ENCODE results near the gene UTP14C.
"Not testable (repeated sequence)": the region's sequence is repeated elsewhere in the genome, so short reads cannot be mapped to it uniquely, and the experiment has no call there.

The UTP14C gene

GRCh38 chr13:52048516-52048915 lies 24.0 kb downstream of the UTP14C start:
- no peak overlapping the region for H3K4me3 ChIP-seq (ENCODE audit: low read depth, low read length)
- POLR2A ChIA-PET, result no interaction called here
- no peak for DNase-seq (ENCODE audit: low read depth, low spot score)
- TF ChIP-seq CTCF (IDR thresholded peaks at IDR 0.05; ENCODE audit: insufficient read depth, low read length, missing control alignments), result no peak
- CTCF ChIA-PET, result interaction anchor here (1.6 kb wide), 1 partner anchor 23 kb away, joined by 4 read pairs; no protein-coding TSS in a partner anchor

GRCh38 chr13:52051400-52051799 lies 26.9 kb downstream of the UTP14C start:
- no peak overlapping the region for H3K4me3 ChIP-seq (ENCODE audit: low read depth, low read length)
- no peak for DNase-seq (ENCODE audit: low read depth, low spot score)
- ChIA-PET POLR2A (no interaction called here), CTCF (interaction anchor here (0.8 to 1.3 kb wide), 2 partner anchors 16 to 34 kb away, joined by 3 read pairs; no protein-coding TSS in a partner anchor)
- no peak for TF ChIP-seq CTCF (IDR thresholded peaks at IDR 0.05; ENCODE audit: insufficient read depth, low read length, missing control alignments)

GRCh38 chr13:52053460-52053859 lies 29.0 kb downstream of the UTP14C start:
- CTCF ChIA-PET, result no interaction called here
- no peak overlapping the region for H3K4me3 ChIP-seq (ENCODE audit: low read depth, low read length)
- no peak for TF ChIP-seq CTCF (IDR thresholded peaks at IDR 0.05; ENCODE audit: insufficient read depth, low read length, missing control alignments)
- POLR2A ChIA-PET, result no interaction called here
- peak; percentile 47 for DNase-seq (ENCODE audit: low read depth, low spot score)

- H3K4me3 ChIP-seq (ENCODE audit: low read depth, low read length); POLR2A ChIA-PET; DNase-seq (ENCODE audit: low read depth, low spot score): not testable (repeated sequence)
- CTCF ChIA-PET, result interaction anchor here (1.5 to 2.4 kb wide), 2 partner anchors 10 to 67 kb away, joined by 7 to 8 read pairs; no protein-coding TSS in a partner anchor
These were observed 36.6 kb downstream of the UTP14C start for GRCh38 chr13:52061064-52061463.

GRCh38 chr13:52061587-52061986 lies 37.1 kb downstream of the UTP14C start:
- ChIA-PET POLR2A (no interaction called here), CTCF (interaction anchor here (1.5 to 2.4 kb wide), 2 partner anchors 10 to 66 kb away, joined by 7 to 8 read pairs; no protein-coding TSS in a partner anchor)
- TF ChIP-seq CTCF (IDR thresholded peaks at IDR 0.05; ENCODE audit: insufficient read depth, low read length, missing control alignments), result no peak
- H3K4me3 ChIP-seq (ENCODE audit: low read depth, low read length), result no peak overlapping the region
- DNase-seq (ENCODE audit: low read depth, low spot score), result peak; percentile 16

GRCh38 chr13:52067237-52067636 lies 42.7 kb downstream of the UTP14C start:
- DNase-seq (ENCODE audit: low read depth, low spot score), result no peak
- no peak overlapping the region for H3K4me3 ChIP-seq (ENCODE audit: low read depth, low read length)
- CTCF ChIA-PET, result interaction anchor here (1.2 kb wide), 1 partner anchor 16 kb away, joined by 3 read pairs; no protein-coding TSS in a partner anchor
- no peak for TF ChIP-seq CTCF (IDR thresholded peaks at IDR 0.05; ENCODE audit: insufficient read depth, low read length, missing control alignments)
- POLR2A ChIA-PET, result no interaction called here

- ChIA-PET POLR2A (interaction anchor here (0.6 kb wide), 1 partner anchor 668 kb away, joined by 3 read pairs; no protein-coding TSS in a partner anchor), CTCF (interaction anchor here (0.9 to 3.5 kb wide), 4 partner anchors 10 to 129 kb away, joined by 3 to 16 read pairs (median 6); partner anchors contain the start of gene NEK5)
- DNase-seq (ENCODE audit: low read depth, low spot score), result no peak
- peak; percentile 18 for TF ChIP-seq CTCF (IDR thresholded peaks at IDR 0.05; ENCODE audit: insufficient read depth, low read length, missing control alignments)
- no peak overlapping the region for H3K4me3 ChIP-seq (ENCODE audit: low read depth, low read length)
These were observed 46.5 kb downstream of the UTP14C start for GRCh38 chr13:52070929-52071523.
